Common myeloid progenitor, CD34-positive (primary cell): ENCODE measurements around the gene NBPF4.
"Not testable (repeated sequence)": the region's sequence is repeated elsewhere in the genome, so short reads cannot be mapped to it uniquely, and the experiment has no call there.

ENCODE experiments used
- CTCF ChIA-PET: fragments of 350-600 bp; sonication (Branson Sonifier 250); formaldehyde crosslinking; loops from one replicate; lab custom pipeline; 2021; ENCODE audit warnings: antibody characterized with exemption; lab: Charles Lee
- POLR2A ChIA-PET: fragments of 350-600 bp; sonication (Branson Sonifier 250); formaldehyde crosslinking; loops from one replicate; lab custom pipeline; 2021; ENCODE audit warnings: antibody characterized with exemption; lab: Charles Lee
- DNase-seq, 3 donors: peaks; one replicate each; pipeline versions ENCODE4 v3.0.0 to v3.0.0-alpha.2; 2013
- H3K27ac ChIP-seq, 2 experiments: 1 replicate in 1 of 2; 2 replicates in 1 of 2; pipeline ENCODE4 v1.7.0; 2013; ENCODE audit warnings: inconsistent platforms in 2 of 2, low read length in 2 of 2, mild to moderate bottlenecking in 2 of 2, low read depth in 1 of 2, moderate library complexity in 1 of 2; ENCODE audit not compliant: severe bottlenecking in 2 of 2, insufficient read depth in 1 of 2, poor library complexity in 1 of 2
- H3K27me3 ChIP-seq, 5 experiments: replicated peaks in 2 of 5; 1 replicate in 3 of 5; 2 replicates in 2 of 5; pipeline versions ENCODE4 v1.6.1 to v1.7.0; 2013; ENCODE audit warnings: low read length in 4 of 5, mild to moderate bottlenecking in 2 of 5, moderate library complexity in 2 of 5, inconsistent platforms in 1 of 5; ENCODE audit not compliant: insufficient read depth in 5 of 5, control insufficient read depth in 4 of 5
- H3K36me3 ChIP-seq, 4 experiments: 1 replicate in 2 of 4; 2 replicates in 2 of 4; pipeline versions ENCODE4 v1.6.1 to v1.7.0; 2013; ENCODE audit warnings: low read length in 3 of 4, control low read depth in 1 of 4, mild to moderate bottlenecking in 1 of 4; ENCODE audit not compliant: control insufficient read depth in 4 of 4, insufficient read depth in 4 of 4
- H3K4me1 ChIP-seq, 4 experiments: 1 replicate in 3 of 4; 2 replicates in 1 of 4; pipeline versions ENCODE4 v1.6.1 to v1.7.1; 2013; ENCODE audit warnings: low read length in 3 of 4, mild to moderate bottlenecking in 3 of 4, control low read depth in 1 of 4, inconsistent platforms in 1 of 4, moderate library complexity in 1 of 4; ENCODE audit not compliant: control insufficient read depth in 4 of 4, insufficient read depth in 4 of 4; ENCODE audit errors: control extremely low read depth in 1 of 4
- H3K4me3 ChIP-seq, 7 experiments: 1 replicate in 4 of 7; 2 replicates in 3 of 7; pipeline versions ENCODE4 v1.5.1 to v1.7.0; 2013; ENCODE audit warnings: mild to moderate bottlenecking in 7 of 7, low read length in 6 of 7, moderate library complexity in 6 of 7, inconsistent platforms in 2 of 7, low read depth in 2 of 7, control low read depth in 1 of 7; ENCODE audit not compliant: insufficient read depth in 4 of 7, control insufficient read depth in 1 of 7; ENCODE audit errors: extremely low read depth in 1 of 7
- H3K9me3 ChIP-seq, 5 experiments: 1 replicate in 4 of 5; 2 replicates in 1 of 5; pipeline versions ENCODE4 v1.6.1 to v1.7.1; 2013; ENCODE audit warnings: low read length in 4 of 5, mild to moderate bottlenecking in 2 of 5, inconsistent platforms in 1 of 5, low read depth in 1 of 5, moderate library complexity in 1 of 5; ENCODE audit not compliant: control insufficient read depth in 4 of 5, insufficient read depth in 2 of 5; ENCODE audit errors: control extremely low read depth in 1 of 5
- WGBS: methylation state at CpG from one replicate; pipeline ENCODE4 v1.1.5; 2013; ENCODE audit not compliant: insufficient coverage; 5-methylcytosine and 5-hydroxymethylcytosine counted together

Gene NBPF4

GRCh38 chr1:108255426-108255825 lies 11.6 kb upstream of the NBPF4 start:
- POLR2A ChIA-PET, DNase-seq, H3K27me3 ChIP-seq, H3K27ac ChIP-seq, H3K36me3 ChIP-seq, H3K4me3 ChIP-seq, H3K4me1 ChIP-seq, H3K9me3 ChIP-seq, CTCF ChIA-PET: not testable (repeated sequence)

DNA sequence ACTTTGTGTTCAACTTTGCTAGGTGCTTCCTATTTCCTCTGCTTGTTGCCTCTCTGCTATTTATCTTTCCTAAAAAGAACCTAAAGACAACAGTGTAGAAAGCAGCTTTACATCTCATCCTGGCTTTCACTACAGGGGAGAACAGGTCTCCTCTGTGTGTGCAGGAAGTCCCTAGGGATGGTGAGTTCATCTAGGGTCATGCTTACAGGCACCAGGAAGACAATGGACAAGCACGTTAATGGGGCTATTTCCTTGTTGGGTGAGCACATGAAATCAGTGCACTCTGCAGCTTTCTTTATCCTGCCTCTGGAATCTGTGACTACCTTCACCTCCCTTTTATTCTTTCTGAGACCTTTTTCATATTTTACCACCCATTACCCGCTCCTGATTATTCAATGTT lies 4.5 kb downstream of the NBPF4 start:
- POLR2A ChIA-PET, H3K9me3 ChIP-seq, CTCF ChIA-PET, DNase-seq, H3K27me3 ChIP-seq, H3K27ac ChIP-seq, H3K4me3 ChIP-seq, H3K4me1 ChIP-seq, H3K36me3 ChIP-seq: not testable (repeated sequence)
- no CpG with 5 or more reads among the region's 2 CpGs for WGBS

- H3K4me3 ChIP-seq, DNase-seq, H3K36me3 ChIP-seq, CTCF ChIA-PET, H3K9me3 ChIP-seq, POLR2A ChIA-PET, H3K27ac ChIP-seq, H3K4me1 ChIP-seq, H3K27me3 ChIP-seq: not testable (repeated sequence)
- no CpG with 5 or more reads among the region's 2 CpGs for WGBS
These were observed 8.6 kb downstream of the NBPF4 start for GRCh38 chr1:108235308-108235707.

GRCh38 chr1:108232183-108232582 lies 11.7 kb downstream of the NBPF4 start:
- DNase-seq, H3K36me3 ChIP-seq, H3K4me3 ChIP-seq, POLR2A ChIA-PET, H3K27me3 ChIP-seq, H3K27ac ChIP-seq, H3K9me3 ChIP-seq, H3K4me1 ChIP-seq, CTCF ChIA-PET: not testable (repeated sequence)
- no CpG with 5 or more reads among the region's 3 CpGs for WGBS

GRCh38 chr1:108229976-108230375 lies 13.9 kb downstream of the NBPF4 start:
- H3K27me3 ChIP-seq, POLR2A ChIA-PET, CTCF ChIA-PET, DNase-seq, H3K4me3 ChIP-seq, H3K4me1 ChIP-seq, H3K9me3 ChIP-seq, H3K27ac ChIP-seq, H3K36me3 ChIP-seq: not testable (repeated sequence)
- no CpG with 5 or more reads among the region's 3 CpGs for WGBS

DNA sequence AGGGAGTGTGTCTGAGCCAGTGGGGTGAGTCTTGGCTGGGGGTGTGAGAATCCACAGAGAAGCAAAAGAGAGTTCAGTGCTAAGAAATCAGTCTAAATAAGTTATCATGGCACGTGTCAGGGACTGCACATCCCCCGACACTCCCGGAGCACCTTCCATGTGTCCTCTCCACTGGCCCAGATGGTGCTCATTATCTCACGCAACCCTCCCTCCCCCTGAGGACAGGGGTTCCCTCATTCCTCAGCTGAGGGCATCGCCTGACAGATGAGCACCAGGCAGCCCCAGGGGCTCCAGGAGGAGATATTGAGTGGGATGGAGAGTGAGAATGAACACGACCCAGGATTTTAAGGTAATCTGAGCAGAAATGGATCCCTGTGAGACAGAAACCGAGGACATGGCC lies 16.1 kb downstream of the NBPF4 start:
- DNase-seq, CTCF ChIA-PET, H3K27me3 ChIP-seq, POLR2A ChIA-PET, H3K4me3 ChIP-seq, H3K4me1 ChIP-seq, H3K36me3 ChIP-seq, H3K27ac ChIP-seq, H3K9me3 ChIP-seq: not testable (repeated sequence)
- WGBS: no CpG with 5 or more reads among the region's 7 CpGs

DNA sequence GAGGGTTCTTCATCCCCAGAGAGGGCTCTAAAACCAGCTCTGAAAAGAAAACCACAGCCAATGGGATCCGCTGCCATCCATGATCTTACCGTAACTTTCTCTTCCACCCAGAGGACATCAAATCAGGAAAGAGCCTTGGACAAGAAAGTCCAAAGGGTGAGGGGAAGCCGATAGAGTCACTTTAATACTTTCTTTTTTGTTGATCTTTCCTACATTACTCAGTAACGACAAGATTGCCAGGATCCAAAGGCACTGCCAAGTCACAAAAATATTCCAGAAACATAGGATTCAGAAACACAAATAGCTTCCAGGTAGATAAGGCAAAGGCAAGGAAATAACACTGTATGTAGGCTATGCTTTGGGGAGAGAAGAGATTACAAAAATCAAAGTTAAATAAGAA lies 17.0 kb downstream of the NBPF4 start:
- H3K36me3 ChIP-seq, H3K4me3 ChIP-seq, H3K27ac ChIP-seq, DNase-seq, POLR2A ChIA-PET, H3K4me1 ChIP-seq, H3K27me3 ChIP-seq, CTCF ChIA-PET, H3K9me3 ChIP-seq: not testable (repeated sequence)
- no CpG with 5 or more reads among the region's 4 CpGs for WGBS

GRCh38 chr1:108223226-108223625 lies 20.6 kb downstream of the NBPF4 start:
- DNase-seq, H3K27ac ChIP-seq, H3K4me1 ChIP-seq, H3K27me3 ChIP-seq, H3K4me3 ChIP-seq, POLR2A ChIA-PET, CTCF ChIA-PET, H3K9me3 ChIP-seq, H3K36me3 ChIP-seq: not testable (repeated sequence)
- WGBS: 95% methylated on average over 4 of the region's 7 CpGs
